GM13977 (cell line): ENCODE results near the gene CDH20.

Source experiments
- DNase-seq: peaks from one replicate; pipeline ENCODE4 v3.0.0; 2012; ENCODE audit warnings: low spot score
- CTCF ChIP-seq: IDR thresholded peaks from 2 replicates; pipeline ENCODE4 v1.5.1; 2012; ENCODE audit warnings: mild to moderate bottlenecking, control low read depth; ENCODE audit not compliant: insufficient read depth; ENCODE audit errors: extremely low read depth, missing control alignments
- in situ Hi-C: fragments of 300-500 bp; cut with MboI; formaldehyde crosslinking; loops from one replicate; pipeline ENCODE4 v1.12.0; 2022; ENCODE audit warnings: low sequenced_read_pairs, low pct_unique_long_range_greater_than_20kb, mixed read lengths, inconsistent platforms; ENCODE audit not compliant: unreplicated experiment

The CDH20 gene

GRCh38 chr18:61329398-61329797 is 3.8 kb upstream of the CDH20 start:
- in situ Hi-C loops: no loop called here

DNA sequence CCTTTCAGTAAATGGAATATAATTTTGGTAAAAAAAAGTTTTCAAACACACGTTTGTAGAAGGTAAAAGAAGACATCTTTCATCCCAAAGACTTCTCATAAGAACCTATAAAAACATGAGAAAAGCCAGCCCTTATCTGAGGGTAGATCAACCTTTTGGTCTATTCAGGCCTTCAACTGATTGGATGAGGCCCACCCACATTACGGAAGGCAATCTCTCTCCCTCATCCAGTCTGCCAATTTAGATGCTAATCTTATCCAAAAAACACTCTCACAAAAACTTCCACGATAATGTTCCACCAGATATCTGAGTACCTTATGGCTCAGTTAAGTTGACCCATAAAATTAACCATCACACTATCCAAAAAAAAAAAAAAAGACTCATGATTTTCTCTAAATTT is 2.2 kb upstream of the CDH20 start:
- no peak for DNase-seq
- in situ Hi-C loops: no loop called here
- no peak for TF ChIP-seq CTCF

More at GRCh38 chr18:61329398-61329797, 3.8 kb upstream of the CDH20 start:
- no peak for DNase-seq
- TF ChIP-seq CTCF: no peak

DNA sequence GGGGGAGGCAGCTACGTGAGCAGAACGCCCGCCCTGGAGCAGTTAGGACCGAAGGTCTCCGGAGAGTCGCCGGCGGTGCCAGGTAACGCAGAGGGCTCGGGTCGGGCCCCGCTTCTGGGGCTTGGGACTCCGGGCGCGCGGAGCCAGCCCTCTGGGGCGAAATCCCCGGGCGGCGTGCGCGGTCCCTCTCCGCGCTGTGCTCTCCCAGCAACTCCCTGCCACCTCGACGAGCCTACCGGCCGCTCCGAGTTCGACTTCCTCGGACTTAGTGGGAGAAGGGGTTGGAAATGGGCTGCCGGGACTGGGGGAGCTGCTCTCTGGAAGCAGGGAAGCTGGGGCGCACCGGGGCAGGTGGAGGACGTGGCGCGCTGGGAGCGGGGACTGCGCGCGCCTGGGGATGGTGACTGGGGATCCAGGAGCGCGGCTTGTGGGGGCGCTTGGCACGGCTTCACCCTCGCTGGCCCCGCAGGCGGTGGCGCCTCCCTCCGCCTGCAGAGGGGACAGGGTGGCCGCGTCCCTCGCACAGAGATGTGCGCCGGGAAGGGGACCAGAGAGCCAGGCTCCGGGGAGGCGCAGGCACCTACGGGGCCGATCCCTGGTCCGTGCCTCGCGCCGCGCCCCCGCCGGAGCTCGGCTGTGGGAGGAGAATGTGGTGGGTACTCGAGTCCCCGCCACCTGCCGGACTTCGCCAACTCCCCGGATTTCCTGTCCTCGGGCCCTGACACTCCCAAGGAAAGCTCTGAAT is 688 bp downstream of the CDH20 start:
- in situ Hi-C loops: no loop called here
- no peak for DNase-seq
- no peak for TF ChIP-seq CTCF

GRCh38 chr18:61334491-61334850 is 1.2 kb downstream of the CDH20 start:
- DNase-seq: no peak
- in situ Hi-C loops: no loop called here
- no peak for TF ChIP-seq CTCF

- in situ Hi-C loops: no loop called here
Measured at GRCh38 chr18:61334951-61335683, 1.9 kb downstream of the CDH20 start.

More at GRCh38 chr18:61334951-61335683, 1.9 kb downstream of the CDH20 start:
- no peak for DNase-seq
- TF ChIP-seq CTCF: no peak
